GM12875 (cell line): ENCODE data around the gene ASB13.
"Not testable (repeated sequence)": the region's sequence is repeated elsewhere in the genome, so short reads cannot be mapped to it uniquely, and the experiment has no call there.

Source experiments
- H3K4me3 ChIP-seq: one replicate; pipeline ENCODE4 v1.5.1; 2011; ENCODE audit warnings: low read depth, low read length, control low read depth
- CTCF ChIP-seq: IDR thresholded peaks from 2 replicates; pipeline ENCODE4 v1.5.1; 2011; ENCODE audit warnings: low read depth, mild to moderate bottlenecking, control low read depth, inconsistent platforms, low read length, moderate library complexity, borderline replicate concordance; ENCODE audit not compliant: insufficient read depth

ASB13 gene

GRCh38 chr10:5624701-5625100 lies 41.7 kb downstream of the ASB13 start:
- TF ChIP-seq CTCF, result no peak
- H3K4me3 ChIP-seq, result no peak overlapping the region

- TF ChIP-seq CTCF, result peak; percentile 88
- no peak overlapping the region for H3K4me3 ChIP-seq
These were observed 43.2 kb downstream of the ASB13 start for GRCh38 chr10:5623081-5623748.

DNA sequence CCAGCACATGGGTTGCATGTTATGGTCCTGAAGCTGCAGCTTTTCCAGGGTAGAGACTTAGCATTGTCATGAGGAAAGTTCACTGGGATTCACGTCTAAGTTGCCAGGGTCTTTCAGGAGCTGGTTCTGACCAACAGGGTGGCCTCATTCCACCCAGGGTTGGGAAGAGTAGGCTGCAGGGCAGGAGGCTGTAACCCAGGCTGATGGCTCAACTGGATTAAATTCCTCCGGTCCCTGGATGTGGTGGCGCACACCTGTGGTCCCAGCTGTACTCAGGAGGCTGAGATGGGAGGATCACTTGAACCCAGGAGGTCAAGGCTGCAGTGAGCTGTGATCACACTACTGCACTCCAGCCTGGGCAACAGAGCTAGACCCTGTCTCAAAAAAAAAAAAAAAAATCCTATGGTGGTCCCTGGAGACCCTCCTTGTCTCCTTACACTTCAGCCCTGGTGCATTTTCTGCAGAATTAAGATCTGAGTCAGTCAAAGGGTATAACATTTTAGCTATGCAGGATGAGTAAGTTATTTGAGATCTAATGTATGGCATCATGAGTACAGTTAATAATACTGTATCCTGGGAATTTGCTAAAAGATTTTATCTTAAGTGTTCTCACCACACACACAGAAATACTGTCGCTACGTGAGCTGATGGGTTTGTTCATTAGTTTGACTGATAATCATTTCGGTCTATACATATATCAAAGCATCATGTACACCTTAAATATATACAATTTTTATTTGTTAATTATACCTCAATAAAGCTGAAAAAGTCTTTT lies 44.0 kb downstream of the ASB13 start:
- TF ChIP-seq CTCF, result no peak
- no peak overlapping the region for H3K4me3 ChIP-seq

DNA sequence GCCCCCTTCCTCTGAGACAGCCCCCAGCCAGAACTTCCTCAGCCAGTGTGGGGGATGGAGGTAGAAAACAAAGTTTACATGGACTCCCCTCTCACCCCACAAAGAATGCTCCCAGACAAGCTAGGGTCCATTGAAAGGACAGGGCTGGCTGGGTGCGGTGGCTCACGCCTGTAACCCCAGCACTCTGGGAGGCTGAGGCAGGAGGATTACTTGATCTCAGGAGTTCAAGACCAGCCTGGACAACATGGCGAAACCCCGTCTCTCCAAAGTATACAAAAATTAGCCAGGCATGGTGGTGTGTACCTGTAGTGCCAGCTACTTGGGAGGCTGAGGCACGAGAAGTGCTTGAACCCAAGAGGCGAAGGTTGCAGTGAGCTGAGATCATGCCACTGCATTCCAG lies 45.0 kb downstream of the ASB13 start:
- not testable (repeated sequence) for H3K4me3 ChIP-seq

GRCh38 chr10:5620966-5621365 lies 45.4 kb downstream of the ASB13 start:
- H3K4me3 ChIP-seq, result no peak overlapping the region

DNA sequence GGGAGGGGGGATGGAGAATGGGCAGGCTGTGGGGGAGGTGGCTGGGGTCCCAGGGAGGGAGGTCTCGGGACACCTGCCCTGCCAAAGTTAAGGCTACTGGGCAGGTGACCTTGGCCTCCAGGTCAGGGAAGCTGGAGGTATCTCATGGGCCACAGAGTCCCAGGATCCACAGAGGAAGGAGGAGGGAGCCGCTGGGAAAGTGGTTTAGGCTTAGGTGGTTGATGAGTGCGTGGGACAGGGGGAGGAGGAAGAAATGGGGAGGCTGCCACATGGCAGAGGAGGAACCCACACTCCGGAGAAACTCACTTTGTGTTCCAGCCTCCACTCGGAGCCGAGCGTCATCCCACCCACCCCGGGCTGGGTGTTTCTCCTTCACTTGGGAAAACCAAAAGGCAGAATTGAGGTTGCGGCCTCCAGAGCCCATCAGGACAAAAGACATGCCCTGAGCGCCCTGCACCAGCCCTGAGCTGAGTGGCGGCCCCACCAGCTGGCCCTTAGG lies 46.1 kb downstream of the ASB13 start:
- no peak overlapping the region for H3K4me3 ChIP-seq
- TF ChIP-seq CTCF, result no peak

More at GRCh38 chr10:5620966-5621365, 45.4 kb downstream of the ASB13 start:
- TF ChIP-seq CTCF, result no peak

GRCh38 chr10:5619362-5620211 lies 46.8 kb downstream of the ASB13 start:
- TF ChIP-seq CTCF, result no peak

More at GRCh38 chr10:5619362-5620211, 46.8 kb downstream of the ASB13 start:
- no peak overlapping the region for H3K4me3 ChIP-seq
